Glutamatergic neuron (in vitro differentiated cells): Measurements from ENCODE around the gene TIMM10. TPM values are rescaled to one million over a fixed set of nuclear protein-coding genes. Genes with fewer than 3 reads are reported as not detected.

ENCODE experiments used
- DNase-seq: peaks from one replicate; pipeline ENCODE4 v3.0.0; 2022
- H3K27ac Mint-ChIP-seq: one replicate; pipeline ENCODE4 v1.8.0; 2020; ENCODE audit warnings: mild to moderate bottlenecking, mixed read lengths, inconsistent platforms; ENCODE audit not compliant: unreplicated experiment
- H3K27me3 Mint-ChIP-seq: one replicate; pipeline ENCODE4 v1.8.0; 2020; ENCODE audit warnings: mild to moderate bottlenecking, moderate library complexity, mixed read lengths, inconsistent platforms; ENCODE audit not compliant: unreplicated experiment
- H3K36me3 Mint-ChIP-seq: one replicate; pipeline ENCODE4 v1.8.0; 2020; ENCODE audit warnings: mild to moderate bottlenecking, mixed read lengths, inconsistent platforms; ENCODE audit not compliant: unreplicated experiment
- H3K4me1 Mint-ChIP-seq: one replicate; pipeline ENCODE4 v1.8.0; 2020; ENCODE audit warnings: mild to moderate bottlenecking, low read depth, mixed read lengths, inconsistent platforms; ENCODE audit not compliant: unreplicated experiment
- H3K4me3 Mint-ChIP-seq: one replicate; pipeline ENCODE4 v1.8.0; 2020; ENCODE audit warnings: mild to moderate bottlenecking, mixed read lengths, inconsistent platforms; ENCODE audit not compliant: unreplicated experiment
- H3K9me3 Mint-ChIP-seq: one replicate; pipeline ENCODE4 v1.8.0; 2020; ENCODE audit warnings: mild to moderate bottlenecking, moderate library complexity, mixed read lengths, inconsistent platforms; ENCODE audit not compliant: unreplicated experiment
- total RNA-seq: library from RNA; stranded (reverse); fragmentation: NEBNext Ultra II Directional; extraction: Animal tissue kit (Norgen Biotek cat#: 25700); gene quantifications from one replicate; pipeline ENCODE4 v1.2.1, GENCODE V29; 2021; ENCODE audit not compliant: unreplicated experiment
- TF ChIP-seq, protein P1 (sequence below): fragments of 200-600 bp; sonication (generic); IDR thresholded peaks from one replicate; pipeline ENCODE4 v1.5.0; 2021; ENCODE audit not compliant: partially characterized antibody, unreplicated experiment

TIMM10 gene
- total RNA-seq, 1 donor from 2014 or later = 51.2 TPM

DNA sequence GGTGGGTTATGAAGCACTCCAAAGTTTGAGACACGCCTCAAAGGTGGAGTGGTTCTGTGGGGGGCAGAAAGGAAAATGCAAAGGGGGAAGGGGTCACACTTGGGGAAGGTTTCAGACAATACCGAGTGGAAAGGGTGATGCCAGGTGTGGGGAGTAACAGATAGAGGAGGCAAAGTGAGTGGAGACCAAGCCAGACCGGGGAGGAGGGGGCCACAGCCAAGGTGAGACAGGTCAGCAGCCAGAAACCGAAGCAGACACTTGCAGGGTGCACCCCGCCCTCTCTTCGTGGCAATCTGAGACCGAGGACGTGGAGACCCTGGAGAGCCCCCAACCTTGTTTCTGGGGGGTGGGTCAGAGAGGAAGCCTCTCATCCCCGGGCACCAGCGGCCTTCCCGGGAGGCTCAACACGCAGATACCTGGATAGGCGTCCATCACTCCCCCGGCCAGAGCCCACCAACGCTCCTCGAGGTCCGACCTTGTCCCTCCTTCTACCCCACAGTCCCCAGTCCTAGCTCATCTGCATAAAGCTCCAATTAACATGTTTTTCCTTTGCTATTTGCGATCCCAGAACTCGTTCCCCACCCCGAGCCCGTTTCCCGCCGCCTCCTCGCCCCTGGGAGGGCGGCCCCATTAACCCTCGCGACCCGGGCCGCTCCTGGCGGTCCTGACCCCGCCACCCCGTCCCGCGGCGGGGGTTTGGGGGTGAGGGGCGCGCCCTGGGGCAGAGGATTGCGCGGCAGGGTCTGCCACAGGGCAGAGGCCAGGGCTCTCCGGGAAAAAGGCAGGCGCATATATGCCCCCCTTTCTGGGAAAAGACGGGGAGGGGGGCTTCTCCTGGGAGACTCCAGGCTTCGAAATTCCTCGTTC lies 48.4 kb downstream of the TIMM10 start:
- Mint-ChIP-seq H3K27me3 (peaks cover 27% of the 10 kb centered on the region), H3K4me3 (peak overlapping the region; percentile 84), H3K9me3 (peaks cover 25% of the 10 kb centered on the region), H3K36me3 (peaks cover 3% of the 10 kb centered on the region), H3K4me1 (peaks cover 38% of the 10 kb centered on the region), H3K27ac (peak overlapping the region; percentile 78)
- TF ChIP-seq, protein P1, sequence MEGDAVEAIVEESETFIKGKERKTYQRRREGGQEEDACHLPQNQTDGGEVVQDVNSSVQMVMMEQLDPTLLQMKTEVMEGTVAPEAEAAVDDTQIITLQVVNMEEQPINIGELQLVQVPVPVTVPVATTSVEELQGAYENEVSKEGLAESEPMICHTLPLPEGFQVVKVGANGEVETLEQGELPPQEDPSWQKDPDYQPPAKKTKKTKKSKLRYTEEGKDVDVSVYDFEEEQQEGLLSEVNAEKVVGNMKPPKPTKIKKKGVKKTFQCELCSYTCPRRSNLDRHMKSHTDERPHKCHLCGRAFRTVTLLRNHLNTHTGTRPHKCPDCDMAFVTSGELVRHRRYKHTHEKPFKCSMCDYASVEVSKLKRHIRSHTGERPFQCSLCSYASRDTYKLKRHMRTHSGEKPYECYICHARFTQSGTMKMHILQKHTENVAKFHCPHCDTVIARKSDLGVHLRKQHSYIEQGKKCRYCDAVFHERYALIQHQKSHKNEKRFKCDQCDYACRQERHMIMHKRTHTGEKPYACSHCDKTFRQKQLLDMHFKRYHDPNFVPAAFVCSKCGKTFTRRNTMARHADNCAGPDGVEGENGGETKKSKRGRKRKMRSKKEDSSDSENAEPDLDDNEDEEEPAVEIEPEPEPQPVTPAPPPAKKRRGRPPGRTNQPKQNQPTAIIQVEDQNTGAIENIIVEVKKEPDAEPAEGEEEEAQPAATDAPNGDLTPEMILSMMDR = no peak
- DNase-seq = no peak

DNA sequence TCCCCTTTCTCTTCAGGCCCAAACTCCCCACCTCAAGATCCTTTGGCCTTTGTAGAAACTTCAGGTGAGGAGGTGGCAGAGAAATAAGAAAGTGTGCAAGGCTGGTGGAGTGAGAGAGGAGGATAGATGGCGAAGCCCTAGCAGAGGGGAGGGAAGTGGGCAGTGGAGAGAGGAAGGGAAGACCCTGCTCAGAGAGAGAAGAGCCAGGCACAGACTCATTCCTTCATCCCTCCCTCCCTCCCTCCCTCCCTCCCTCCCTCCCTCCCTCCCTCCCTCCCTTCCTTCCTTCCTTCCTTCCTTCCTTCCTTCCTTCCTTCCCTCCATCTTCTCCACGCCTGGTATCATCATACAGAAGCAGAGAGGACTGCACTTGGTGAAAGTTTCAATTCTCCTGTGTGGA lies 49.2 kb downstream of the TIMM10 start:
- Mint-ChIP-seq H3K27me3 (peaks cover 28% of the 10 kb centered on the region), H3K9me3 (peaks cover 25% of the 10 kb centered on the region), H3K4me1 (peaks cover 38% of the 10 kb centered on the region), H3K36me3 (peaks cover 5% of the 10 kb centered on the region), H3K27ac (peak overlapping the region; percentile 78), H3K4me3 (peak overlapping the region; percentile 84)
- TF ChIP-seq, protein P1 = no peak
- no peak for DNase-seq

DNA sequence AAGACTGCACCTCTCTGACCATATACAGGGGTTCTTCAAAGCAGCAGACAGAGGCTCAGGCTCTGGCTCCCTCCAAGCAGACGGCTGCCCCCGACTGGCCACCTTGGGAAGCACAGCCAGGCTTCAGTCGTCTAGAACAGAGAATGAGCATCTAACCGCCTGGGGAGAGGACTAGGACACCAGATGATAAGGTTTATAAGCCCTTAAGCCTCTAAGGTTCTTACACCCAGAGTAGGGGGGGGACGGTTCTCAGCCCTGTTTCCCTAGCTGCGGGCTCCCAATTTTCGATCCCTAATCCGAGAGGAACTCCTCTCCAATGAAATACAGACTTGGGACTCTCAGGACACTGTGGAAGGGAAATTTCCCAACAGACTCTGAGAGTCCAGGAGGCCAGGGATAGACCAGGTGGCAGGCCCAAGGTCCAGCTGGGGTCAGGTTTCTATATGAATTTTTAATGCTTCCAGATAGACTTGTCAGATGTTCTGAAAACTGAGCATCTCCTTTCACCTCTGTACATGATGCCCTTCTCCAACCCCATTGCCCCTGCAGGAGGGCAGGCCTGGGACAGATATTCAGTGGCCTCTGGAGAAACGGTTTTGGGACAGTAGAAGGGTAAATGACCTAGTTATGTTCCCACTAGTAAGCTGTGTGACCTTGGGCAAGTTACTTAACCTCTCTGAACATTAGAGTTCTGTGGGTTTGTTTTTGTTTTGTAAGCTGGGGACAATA lies 50.0 kb downstream of the TIMM10 start:
- Mint-ChIP-seq H3K27ac (peak overlapping the region; percentile 85), H3K36me3 (peaks cover 5% of the 10 kb centered on the region), H3K4me3 (peak overlapping the region; percentile 66), H3K9me3 (peaks cover 28% of the 10 kb centered on the region), H3K4me1 (peaks cover 42% of the 10 kb centered on the region), H3K27me3 (peaks cover 29% of the 10 kb centered on the region)
- TF ChIP-seq, protein P1 = peak; percentile 75
- DNase-seq = peak; percentile 94

DNA sequence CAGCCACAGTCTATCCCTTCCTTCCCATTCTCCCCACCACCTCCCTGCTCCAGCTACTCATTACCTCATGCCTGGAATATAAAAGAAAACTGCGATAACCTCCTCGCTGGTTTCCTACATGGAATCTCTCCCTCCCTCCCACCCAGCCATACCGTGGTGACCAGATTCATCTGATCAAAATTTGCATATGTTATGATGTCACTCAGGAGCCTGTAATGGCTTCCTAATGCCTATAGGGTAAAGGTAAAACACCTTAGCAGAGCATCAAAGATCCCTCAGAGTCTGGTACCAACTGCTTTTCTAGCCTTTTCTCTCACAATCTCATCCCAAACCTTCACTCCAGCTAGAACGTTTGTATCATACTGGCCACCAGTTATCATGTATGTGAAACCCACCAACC lies 50.6 kb downstream of the TIMM10 start:
- peaks cover 5% of the 10 kb centered on the region for H3K36me3 Mint-ChIP-seq
- TF ChIP-seq, protein P1 = no peak
- H3K9me3 Mint-ChIP-seq = peaks cover 30% of the 10 kb centered on the region
- peak overlapping the region; percentile 66 for H3K4me3 Mint-ChIP-seq
- H3K4me1 Mint-ChIP-seq = peaks cover 46% of the 10 kb centered on the region
- no peak for DNase-seq
- H3K27me3 Mint-ChIP-seq = peaks cover 32% of the 10 kb centered on the region
- H3K27ac Mint-ChIP-seq = peak overlapping the region; percentile 85
